K562 (cell line): ENCODE results near the gene CRYM.

Experiments
- RBFOX2 ChIP-seq: fragments of 200-400 bp; formaldehyde crosslinking; IDR thresholded peaks from 2 replicates; pipeline ENCODE4 v1.6.1; 2017; ENCODE audit warnings: low read depth, mild to moderate bottlenecking, low read length, moderate library complexity
- UBTF ChIP-seq, 2 experiments: IDR thresholded peaks; 2 replicates each; pipeline ENCODE4 v1.6.1; 2012; ENCODE audit warnings: improper control_type of control experiment in 2 of 2, low read depth in 2 of 2, low read length in 2 of 2, borderline replicate concordance in 1 of 2

GRCh38 chr16:21235199-21235585, 42.9 kb downstream of the CRYM start:
- TF ChIP-seq UBTF (IDR thresholded peaks at IDR 0.05; ENCODE audit: borderline replicate concordance in 1 of 2, low read depth in 2 of 2, low read length in 2 of 2) (no peak), RBFOX2 (no peak)
